ENCODE results near the gene ATP2B1.
"Not testable (repeated sequence)": the region's sequence is repeated elsewhere in the genome, so short reads cannot be mapped to it uniquely, and the experiment has no call there.

ATP2B1 gene

GRCh38 chr12:89757987-89758386 lies 49.3 kb upstream of the ATP2B1 start:
- H3K36me3 ChIP-seq (ENCODE audit: control insufficient read depth in 2 of 2, insufficient read depth in 1 of 2, low read length in 2 of 2); H3K4me3 ChIP-seq (ENCODE audit: low read depth, low read length); CTCF ChIA-PET; POLR2A ChIA-PET; H3K27ac ChIP-seq (ENCODE audit: extremely low read depth, low read depth, low read length); H3K9me3 ChIP-seq (ENCODE audit: control insufficient read depth, insufficient read depth, low read depth, low read length); H3K4me1 ChIP-seq (ENCODE audit: control insufficient read depth, insufficient read depth, low read length): not testable (repeated sequence)
- TF ChIP-seq PRDM6 (tag by site-specific recombination; IDR thresholded peaks at IDR 0.05), result peak; percentile 20; the same call in 1 of the 2 replicates

- Histone ChIP-seq H3K36me3 (ENCODE audit: control insufficient read depth in 2 of 2, insufficient read depth in 1 of 2, low read length in 2 of 2) (no peaks in the 10 kb centered on the region), H3K27ac (ENCODE audit: extremely low read depth, low read depth, low read length) (no peak overlapping the region), H3K4me3 (ENCODE audit: low read depth, low read length) (no peak overlapping the region), H3K4me1 (ENCODE audit: control insufficient read depth, insufficient read depth, low read length) (no peaks in the 10 kb centered on the region), H3K9me3 (ENCODE audit: control insufficient read depth, insufficient read depth, low read depth, low read length) (no peaks in the 10 kb centered on the region)
- ChIA-PET POLR2A (no interaction called here), CTCF (interaction anchor here (0.6 kb wide), 1 partner anchor 1175 kb away, joined by 5 read pairs; no protein-coding TSS in a partner anchor)
- no peak for TF ChIP-seq ZNF132 (tag by site-specific recombination; IDR thresholded peaks at IDR 0.05; ENCODE audit: borderline replicate concordance)
- no peak for TF ChIP-seq ZNF223 (tag by site-specific recombination; IDR thresholded peaks at IDR 0.05)
- TF ChIP-seq SP7 (tag by site-specific recombination; IDR thresholded peaks at IDR 0.05), result peak; percentile 74
- TF ChIP-seq ZNF623 (tag by site-specific recombination; IDR thresholded peaks at IDR 0.05), result no peak
- no peak for TF ChIP-seq ZNF169 (tag by site-specific recombination; IDR thresholded peaks at IDR 0.05)
- no peak for TF ChIP-seq ZBTB8A (tag by site-specific recombination; IDR thresholded peaks at IDR 0.05)
- no peak for TF ChIP-seq ZNF155 (tag by site-specific recombination; IDR thresholded peaks at IDR 0.05)
- TF ChIP-seq ZNF184 (tag by site-specific recombination; IDR thresholded peaks at IDR 0.05), result 0 out of 2 replicates have a peak, but pooled peaks have one; percentile 51
- peak; percentile 53 for TF ChIP-seq KLF9 (tag by site-specific recombination; IDR thresholded peaks at IDR 0.05; ENCODE audit: low read depth)
- 0 out of 2 replicates have a peak, but pooled peaks have one; percentile 26 for TF ChIP-seq HIC1 (tag by site-specific recombination; IDR thresholded peaks at IDR 0.05)
- TF ChIP-seq PRDM6 (tag by site-specific recombination; IDR thresholded peaks at IDR 0.05), result peak; percentile 79
- TF ChIP-seq FEZF1 (tag by site-specific recombination; IDR thresholded peaks at IDR 0.05), result no peak
- 0 out of 2 replicates have a peak, but pooled peaks have one; percentile 23 for TF ChIP-seq ZNF366 (tag by site-specific recombination; conservative IDR thresholded peaks at IDR 0.05)
- TF ChIP-seq ZNF791 (tag by site-specific recombination; IDR thresholded peaks at IDR 0.05), result no peak
- peak; percentile 29 for TF ChIP-seq SETDB1 (IDR thresholded peaks at IDR 0.05; ENCODE audit: insufficient read length, low read length)
- TF ChIP-seq ZNF585B (tag by site-specific recombination; IDR thresholded peaks at IDR 0.05), result no peak
- no peak for TF ChIP-seq ZNF518A (tag by site-specific recombination; conservative IDR thresholded peaks at IDR 0.05; ENCODE audit: low read depth)
- 0 out of 2 replicates have a peak, but pooled peaks have one; percentile 34 for TF ChIP-seq ZNF692 (tag by site-specific recombination; IDR thresholded peaks at IDR 0.05)
- TF ChIP-seq RBAK (tag by site-specific recombination; IDR thresholded peaks at IDR 0.05), result no peak
- TF ChIP-seq ZNF555 (tag by site-specific recombination; conservative IDR thresholded peaks at IDR 0.05), result no peak
- peak; percentile 83 for TF ChIP-seq ZEB2 (tag by site-specific recombination; IDR thresholded peaks at IDR 0.05)
Measured at GRCh38 chr12:89756585-89757398, 48.2 kb upstream of the ATP2B1 start.

Measured in HEK293 (cell line).